Measurements from ENCODE around the gene TFAP2A. TPM values are rescaled to one million over a fixed set of nuclear protein-coding genes. Genes with fewer than 3 reads are reported as not detected.
A peak's percentile ranks its signal among the peaks of the same experiment; 100 is the strongest.

Gene TFAP2A
- polyA plus RNA-seq, 1 donor (not counting 4 experiments of a cell fraction or from before 2014, with no cell fraction given) = 30.2 TPM

GRCh38 chr6:10407674-10408054 is 7.2 kb downstream of the TFAP2A start:
- Histone ChIP-seq H3K4me3 (ENCODE audit: control insufficient read depth in 2 of 3, extremely low read depth in 1 of 3, insufficient read depth in 2 of 3, low read depth in 1 of 3, low read length in 3 of 3) (peak overlapping the region; percentile 65 to 99 (median 98)), H4K20me1 (ENCODE audit: control insufficient read depth, extremely low read depth, insufficient read depth, low read length) (peaks cover 14% of the 10 kb centered on the region), H3K4me2 (ENCODE audit: control insufficient read depth, extremely low read depth, insufficient read depth, low read depth, low read length) (peak overlapping the region; percentile 97), H3K27me3 (ENCODE audit: control insufficient read depth, extremely low read depth, insufficient read depth, low read length) (no peaks in the 10 kb centered on the region), H3K9me3 (ENCODE audit: control insufficient read depth, low read depth, low read length) (no peaks in the 10 kb centered on the region), H2AFZ (ENCODE audit: control insufficient read depth, low read length) (no peak overlapping the region), H3K9me1 (ENCODE audit: control insufficient read depth, extremely low read depth, insufficient read depth, low read length) (no peaks in the 10 kb centered on the region), H3K4me1 (ENCODE audit: control insufficient read depth, extremely low read depth, insufficient read depth, low read length) (peaks cover 31% of the 10 kb centered on the region), H3K27ac (ENCODE audit: control insufficient read depth, insufficient read depth, low read length) (peak overlapping the region; percentile 100), H3K9ac (ENCODE audit: control insufficient read depth, extremely low read depth, insufficient read depth, low read length) (peak overlapping the region; percentile 100), H3K36me3 (ENCODE audit: control insufficient read depth in 2 of 2, extremely low read depth in 1 of 2, insufficient read depth in 2 of 2, low read length in 2 of 2) (peaks cover 9 to 49% of the 10 kb centered on the region in 2 experiments), H3K79me2 (ENCODE audit: control insufficient read depth, insufficient read depth, low read length) (peaks cover 88% of the 10 kb centered on the region)
- dilution Hi-C loops (cut with MboI; ENCODE audit: extremely low pct_ligation_motif_present, low sequenced_read_pairs) = no loop called here
- no peak for TF ChIP-seq EZH2 (IDR thresholded peaks at IDR 0.05; ENCODE audit: low read length)
- TF ChIP-seq, protein P1, sequence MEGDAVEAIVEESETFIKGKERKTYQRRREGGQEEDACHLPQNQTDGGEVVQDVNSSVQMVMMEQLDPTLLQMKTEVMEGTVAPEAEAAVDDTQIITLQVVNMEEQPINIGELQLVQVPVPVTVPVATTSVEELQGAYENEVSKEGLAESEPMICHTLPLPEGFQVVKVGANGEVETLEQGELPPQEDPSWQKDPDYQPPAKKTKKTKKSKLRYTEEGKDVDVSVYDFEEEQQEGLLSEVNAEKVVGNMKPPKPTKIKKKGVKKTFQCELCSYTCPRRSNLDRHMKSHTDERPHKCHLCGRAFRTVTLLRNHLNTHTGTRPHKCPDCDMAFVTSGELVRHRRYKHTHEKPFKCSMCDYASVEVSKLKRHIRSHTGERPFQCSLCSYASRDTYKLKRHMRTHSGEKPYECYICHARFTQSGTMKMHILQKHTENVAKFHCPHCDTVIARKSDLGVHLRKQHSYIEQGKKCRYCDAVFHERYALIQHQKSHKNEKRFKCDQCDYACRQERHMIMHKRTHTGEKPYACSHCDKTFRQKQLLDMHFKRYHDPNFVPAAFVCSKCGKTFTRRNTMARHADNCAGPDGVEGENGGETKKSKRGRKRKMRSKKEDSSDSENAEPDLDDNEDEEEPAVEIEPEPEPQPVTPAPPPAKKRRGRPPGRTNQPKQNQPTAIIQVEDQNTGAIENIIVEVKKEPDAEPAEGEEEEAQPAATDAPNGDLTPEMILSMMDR (optimal IDR thresholded peaks at IDR 0.05 in 1 of 3, IDR thresholded peaks at IDR 0.05 in 1 of 3, conservative IDR thresholded peaks at IDR 0.05 in 1 of 3; ENCODE audit: extremely low read depth in 1 of 3, insufficient read depth in 2 of 3, low read length in 3 of 3) = no peak
- FAIRE-seq (no peak), DNase-seq (ENCODE audit: low read depth, low spot score) (no peak)

- H3K27me3 ChIP-seq (ENCODE audit: control insufficient read depth, extremely low read depth, insufficient read depth, low read length) = no peaks in the 10 kb centered on the region
- H3K4me3 ChIP-seq (ENCODE audit: control insufficient read depth in 2 of 3, extremely low read depth in 1 of 3, insufficient read depth in 2 of 3, low read depth in 1 of 3, low read length in 3 of 3) = peak overlapping the region; percentile 65 to 99 (median 98)
- H3K9ac ChIP-seq (ENCODE audit: control insufficient read depth, extremely low read depth, insufficient read depth, low read length) = peak overlapping the region; percentile 100
- H4K20me1 ChIP-seq (ENCODE audit: control insufficient read depth, extremely low read depth, insufficient read depth, low read length) = peaks cover 14% of the 10 kb centered on the region
- dilution Hi-C loops (cut with MboI; ENCODE audit: extremely low pct_ligation_motif_present, low sequenced_read_pairs) = no loop called here
- FAIRE-seq (no peak), DNase-seq (ENCODE audit: low read depth, low spot score) (no peak)
- peak overlapping the region; percentile 100 for H3K27ac ChIP-seq (ENCODE audit: control insufficient read depth, insufficient read depth, low read length)
- no peaks in the 10 kb centered on the region for H3K9me1 ChIP-seq (ENCODE audit: control insufficient read depth, extremely low read depth, insufficient read depth, low read length)
- peaks cover 10 to 52% of the 10 kb centered on the region in 2 experiments for H3K36me3 ChIP-seq (ENCODE audit: control insufficient read depth in 2 of 2, extremely low read depth in 1 of 2, insufficient read depth in 2 of 2, low read length in 2 of 2)
- H3K4me1 ChIP-seq (ENCODE audit: control insufficient read depth, extremely low read depth, insufficient read depth, low read length) = peaks cover 36% of the 10 kb centered on the region
- TF ChIP-seq, protein P1 (optimal IDR thresholded peaks at IDR 0.05 in 1 of 3, IDR thresholded peaks at IDR 0.05 in 1 of 3, conservative IDR thresholded peaks at IDR 0.05 in 1 of 3; ENCODE audit: extremely low read depth in 1 of 3, insufficient read depth in 2 of 3, low read length in 3 of 3) = no peak
- no peak for TF ChIP-seq EZH2 (IDR thresholded peaks at IDR 0.05; ENCODE audit: low read length)
- no peak overlapping the region for H2AFZ ChIP-seq (ENCODE audit: control insufficient read depth, low read length)
- H3K79me2 ChIP-seq (ENCODE audit: control insufficient read depth, insufficient read depth, low read length) = peaks cover 89% of the 10 kb centered on the region
- peak overlapping the region; percentile 97 for H3K4me2 ChIP-seq (ENCODE audit: control insufficient read depth, extremely low read depth, insufficient read depth, low read depth, low read length)
- H3K9me3 ChIP-seq (ENCODE audit: control insufficient read depth, low read depth, low read length) = no peaks in the 10 kb centered on the region
Observed at GRCh38 chr6:10407018-10407673, 7.7 kb downstream of the TFAP2A start.
